ENCODE results near the gene KLF1.
"Not testable (repeated sequence)": the region's sequence is repeated elsewhere in the genome, so short reads cannot be mapped to it uniquely, and the experiment has no call there.

KLF1 gene

GRCh38 chr19:12866416-12867119 lies 20.4 kb downstream of the KLF1 start:
- no peak for DNase-seq

- DNase-seq: no peak
These were observed 21.1 kb downstream of the KLF1 start for GRCh38 chr19:12865746-12866415.

DNA sequence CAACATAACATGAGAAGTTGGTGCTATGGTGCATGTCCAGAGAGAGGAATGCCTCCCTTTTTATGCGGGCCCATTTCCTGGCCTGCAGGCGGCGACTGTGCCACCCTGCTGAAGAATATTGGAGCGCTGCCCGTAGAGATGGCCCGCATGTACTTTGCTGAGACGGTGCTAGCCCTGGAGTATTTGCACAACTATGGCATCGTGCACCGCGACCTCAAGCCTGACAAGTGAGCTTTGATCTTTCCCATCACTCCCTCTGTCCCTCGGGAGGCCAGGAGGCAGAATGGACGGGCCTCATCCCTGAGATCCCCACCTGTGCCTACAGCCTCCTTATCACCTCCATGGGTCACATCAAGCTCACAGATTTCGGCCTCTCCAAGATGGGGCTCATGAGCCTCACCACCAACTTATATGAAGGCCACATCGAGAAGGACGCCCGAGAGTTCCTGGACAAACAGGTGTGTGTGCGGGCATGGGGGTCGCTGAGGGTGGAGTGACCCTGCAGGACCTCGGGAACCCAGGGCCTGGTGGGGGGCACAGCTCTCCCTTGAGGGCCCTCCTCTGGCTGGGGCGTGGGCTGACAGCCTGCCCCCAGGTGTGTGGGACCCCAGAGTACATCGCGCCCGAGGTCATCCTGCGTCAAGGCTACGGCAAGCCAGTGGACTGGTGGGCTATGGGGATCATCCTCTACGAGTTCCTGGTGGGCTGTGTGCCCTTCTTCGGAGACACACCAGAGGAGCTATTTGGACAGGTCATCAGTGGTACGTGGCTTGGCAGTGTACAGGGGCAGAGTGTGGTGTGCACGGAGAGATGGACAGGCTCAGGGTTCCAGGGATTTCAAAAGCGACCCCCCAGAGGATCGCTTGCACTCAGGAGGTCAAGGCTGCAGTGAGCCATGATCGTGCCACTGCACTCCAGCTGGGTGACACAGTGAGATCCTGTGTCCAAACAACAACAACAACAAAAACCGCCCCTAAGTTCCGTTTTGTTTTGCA lies 22.0 kb downstream of the KLF1 start:
- DNase-seq: no peak

DNA sequence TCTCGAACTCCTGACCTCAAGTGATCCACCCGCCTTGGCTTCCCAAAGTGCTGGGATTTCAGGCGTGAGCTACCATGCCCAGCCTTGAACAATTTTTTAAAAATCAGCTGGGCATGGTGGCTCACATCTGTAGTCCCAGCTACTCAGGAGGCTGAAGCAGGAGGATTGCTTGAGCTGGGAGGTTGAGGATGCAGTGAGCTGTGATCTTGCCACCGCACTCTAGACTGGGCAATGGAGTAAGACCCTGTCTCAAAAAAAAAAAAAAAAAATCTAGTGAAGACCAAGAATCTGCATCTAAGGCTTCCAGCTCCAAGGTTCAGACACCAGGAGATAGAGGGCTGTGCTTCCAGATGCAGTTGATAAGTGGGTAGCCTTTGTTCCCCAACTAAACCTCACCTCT lies 22.9 kb downstream of the KLF1 start:
- no peak for DNase-seq

DNA sequence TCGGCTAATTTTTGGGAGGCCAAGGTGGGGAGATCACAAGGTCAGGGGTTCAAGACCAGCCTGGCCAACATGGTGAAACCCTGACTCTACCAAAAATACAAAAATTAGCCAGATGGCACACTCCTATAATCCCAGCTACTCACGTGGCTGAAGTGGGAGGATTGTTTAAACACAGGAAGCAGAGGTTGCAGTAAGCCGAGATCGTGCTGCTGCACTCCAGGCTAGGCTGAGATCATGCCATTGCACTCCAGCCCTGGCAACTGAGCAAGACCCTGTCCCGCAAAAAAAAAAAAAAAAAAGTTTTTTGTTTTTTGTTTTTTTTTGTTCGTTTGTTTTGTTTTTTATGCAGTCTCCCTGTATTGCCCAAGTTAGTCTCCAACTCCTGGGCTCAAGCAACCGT lies 27.5 kb downstream of the KLF1 start:
- DNase-seq: peak; percentile 92

GRCh38 chr19:12858041-12858928 lies 28.7 kb downstream of the KLF1 start:
- DNase-seq: no peak

DNA sequence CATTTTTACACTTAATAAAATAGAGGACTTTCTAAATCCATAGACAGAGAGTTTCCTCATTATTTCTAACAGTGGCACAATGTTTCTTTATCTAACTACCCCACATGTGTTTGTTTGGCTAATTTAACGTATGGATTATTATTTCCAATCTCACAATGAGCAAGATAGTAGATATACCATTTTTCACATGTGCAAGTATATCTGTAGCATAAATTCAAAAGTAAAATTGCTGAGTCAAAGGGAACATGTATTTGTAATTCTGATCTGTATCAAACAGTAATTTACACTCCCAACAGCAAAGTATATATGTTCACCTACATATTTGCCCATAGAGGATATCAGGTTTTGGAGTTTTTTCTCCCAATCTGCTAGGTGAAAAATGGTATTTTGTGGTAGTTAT lies 30.3 kb downstream of the KLF1 start:
- no peak for DNase-seq

DNA sequence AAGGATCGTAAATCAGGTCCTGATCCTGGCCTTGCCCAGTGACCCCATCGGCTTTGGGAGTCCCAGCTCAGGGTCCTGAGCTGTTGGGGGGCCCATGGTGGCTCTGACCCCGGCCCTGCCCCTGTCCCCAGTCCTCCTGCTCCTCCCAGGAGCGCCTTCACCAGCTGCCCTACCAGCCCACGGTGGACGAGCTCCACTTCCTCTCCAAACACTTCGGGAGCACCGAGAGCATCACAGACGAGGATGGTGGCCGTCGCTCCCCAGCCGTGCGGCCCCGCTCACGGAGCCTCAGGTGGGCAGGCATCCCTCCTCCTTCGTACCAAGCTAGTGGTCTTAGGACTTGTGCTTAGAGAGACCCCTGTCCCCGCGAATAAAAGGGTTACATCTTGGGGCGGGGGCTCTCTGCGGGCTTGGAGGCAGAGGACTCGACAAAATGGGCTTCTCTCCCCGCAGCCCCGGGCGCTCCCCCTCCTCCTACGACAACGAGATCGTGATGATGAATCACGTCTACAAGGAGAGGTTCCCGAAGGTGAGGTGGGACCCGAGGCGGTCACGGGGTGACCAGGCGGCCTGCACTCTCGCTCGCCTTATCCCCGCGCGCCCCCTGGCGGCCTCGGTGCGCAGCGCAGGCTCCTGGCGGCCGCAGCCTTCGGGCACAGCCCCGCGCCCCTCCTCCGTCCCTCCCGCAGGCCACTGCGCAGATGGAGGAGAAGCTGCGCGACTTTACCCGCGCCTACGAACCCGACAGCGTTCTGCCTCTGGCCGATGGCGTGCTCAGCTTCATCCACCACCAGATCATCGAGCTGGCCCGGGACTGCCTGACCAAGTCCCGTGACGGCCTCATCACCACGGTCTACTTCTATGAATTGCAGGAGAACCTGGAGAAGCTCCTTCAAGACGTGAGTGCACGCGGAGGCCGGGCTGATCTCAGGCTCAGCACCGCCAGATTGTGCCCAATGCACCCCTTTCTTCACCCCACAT lies 39.6 kb downstream of the KLF1 start:
- peak; percentile 89 for DNase-seq

GRCh38 chr19:12846613-12847012 lies 40.4 kb downstream of the KLF1 start:
- not testable (repeated sequence) for DNase-seq

DNA sequence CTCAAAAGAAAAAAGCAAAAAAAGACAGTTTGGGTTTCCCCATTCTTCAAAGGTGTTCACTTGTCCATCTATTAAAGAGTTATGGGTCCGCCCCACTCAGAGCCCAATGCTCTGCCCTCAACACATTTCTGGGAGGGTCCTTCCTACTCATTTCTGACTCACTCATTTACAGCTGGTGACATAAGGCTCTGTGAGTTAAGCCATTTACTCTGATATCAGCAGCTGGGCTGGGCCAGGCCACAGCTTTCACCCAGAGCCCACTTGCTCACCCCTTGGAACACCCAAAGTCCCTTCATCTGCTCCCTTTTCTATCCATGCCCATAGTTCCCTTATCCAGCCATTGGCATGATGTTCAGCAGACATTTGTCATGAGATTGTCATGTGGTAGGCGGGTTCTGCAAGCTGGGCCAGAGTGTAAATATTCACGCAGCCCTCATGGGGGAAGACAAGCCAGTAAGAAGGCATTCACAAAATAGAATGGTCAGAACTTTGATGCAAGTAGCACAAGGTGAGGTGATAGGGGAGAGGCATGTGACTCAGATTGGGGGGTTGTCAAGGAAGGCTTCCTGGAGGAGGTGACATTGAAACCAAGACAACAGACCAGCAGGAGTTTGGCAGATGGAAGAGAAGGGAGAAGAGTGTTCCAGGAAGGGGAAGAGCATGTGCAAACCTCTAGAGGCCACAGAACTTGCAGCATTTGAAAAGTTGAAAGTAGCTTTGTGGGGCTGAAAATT lies 42.8 kb downstream of the KLF1 start:
- DNase-seq: peak; percentile 90

DNA sequence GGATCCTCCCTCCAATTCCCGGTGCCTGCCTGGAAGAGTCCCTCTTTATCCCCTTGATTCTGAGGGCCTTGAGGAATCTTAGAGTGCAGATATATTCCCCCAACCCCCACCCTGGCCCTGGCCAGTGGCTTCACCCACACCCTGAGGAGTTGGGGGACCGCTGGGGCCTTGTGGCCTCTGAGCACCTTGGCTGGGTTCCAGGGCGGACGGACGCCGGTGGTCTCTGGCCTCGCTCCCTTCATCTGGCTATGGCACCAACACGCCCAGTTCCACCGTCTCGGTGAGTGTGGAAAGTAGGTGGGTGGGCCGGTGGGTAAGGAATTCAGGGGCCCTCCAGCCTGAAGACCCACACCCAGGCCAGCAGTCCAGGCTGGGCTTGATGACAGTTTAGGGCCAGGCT lies 43.7 kb downstream of the KLF1 start:
- no peak for DNase-seq

DNA sequence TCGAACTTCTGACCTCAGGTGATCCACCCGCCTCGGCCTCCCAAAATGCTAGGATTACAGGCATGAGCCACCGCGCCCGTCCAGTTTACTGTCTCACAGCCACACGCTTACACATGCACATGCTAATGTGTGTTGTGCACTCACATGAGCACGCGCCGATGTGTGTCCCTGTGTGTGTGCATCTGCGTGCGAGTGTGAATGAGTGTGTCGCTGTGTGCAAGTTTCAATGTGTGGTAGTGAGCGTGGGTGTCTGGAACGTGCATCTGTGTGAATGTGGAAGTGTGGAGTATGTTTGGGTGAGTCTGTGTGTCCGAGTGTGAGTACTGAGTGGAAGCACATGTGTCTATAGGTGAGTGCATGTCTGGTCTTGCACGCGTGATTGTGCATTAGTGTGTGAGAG lies 44.5 kb downstream of the KLF1 start:
- no peak for DNase-seq

DNA sequence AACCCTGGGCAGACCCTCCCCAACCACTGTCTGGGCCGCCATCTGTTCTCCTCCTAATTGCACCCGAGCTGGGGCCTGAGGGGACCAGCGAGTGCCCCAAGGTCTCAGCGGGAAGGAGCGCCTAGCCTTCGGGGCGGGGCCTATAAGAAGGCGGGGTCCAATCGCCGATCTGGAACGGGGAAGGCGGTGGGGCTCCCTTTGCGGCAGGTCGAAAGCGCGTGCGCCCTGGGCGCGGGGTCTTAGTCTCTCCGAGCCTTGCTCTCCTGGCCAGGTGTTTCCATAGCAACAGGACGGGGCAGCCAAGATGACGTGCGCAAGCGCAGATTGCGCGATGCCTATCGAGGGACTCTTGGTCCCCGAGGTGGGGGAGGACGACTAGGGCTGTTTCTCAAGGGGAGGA lies 45.9 kb downstream of the KLF1 start:
- peak; percentile 99 for DNase-seq

GRCh38 chr19:12840091-12841079 lies 46.6 kb downstream of the KLF1 start:
- peak; percentile 99 for DNase-seq

- DNase-seq: peak; percentile 74
These were observed 47.9 kb downstream of the KLF1 start for GRCh38 chr19:12838886-12839756.

GRCh38 chr19:12838182-12838885 lies 48.7 kb downstream of the KLF1 start, which contains the start of gene MAST1:
MAST1 (plus strand) TSS chr19:12838515; CDS start chr19:12838573, 58 bp downstream.
- peak; percentile 89 for DNase-seq

DNA sequence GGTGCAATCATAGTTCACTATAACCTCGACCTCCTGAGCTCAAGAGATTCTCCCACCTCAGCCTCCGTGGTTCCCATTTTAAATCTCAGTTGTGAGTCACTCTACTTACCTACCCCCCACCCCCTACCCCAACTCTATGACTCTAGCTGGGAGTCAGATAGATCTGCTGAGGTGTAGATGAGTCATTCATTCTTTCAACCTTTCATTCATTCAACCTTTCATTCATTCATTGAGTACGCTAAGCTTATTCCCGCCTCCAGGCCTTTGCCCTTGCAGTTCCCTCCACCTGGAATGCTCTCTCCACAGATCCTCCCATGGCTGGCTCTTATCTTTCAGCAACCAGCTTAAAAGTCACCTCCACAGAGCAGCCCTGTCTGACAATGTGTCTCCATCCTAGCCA lies 49.8 kb downstream of the KLF1 start:
- DNase-seq: no peak

All from NCI-H82 (cell line).